Muscle of leg (tissue), 11 donors: ENCODE data around the gene CARMIL1. TPM values are rescaled to one million over a fixed set of nuclear protein-coding genes. Genes with fewer than 3 reads are reported as not detected.
"Not testable (repeated sequence)": the region's sequence is repeated elsewhere in the genome, so short reads cannot be mapped to it uniquely, and the experiment has no call there.

Source experiments
- DNase-seq: peaks from one replicate; pipeline ENCODE4 v3.0.0; 2013
- H3K27ac ChIP-seq: one replicate; pipeline ENCODE4 v1.5.1; 2013; ENCODE audit warnings: mild to moderate bottlenecking, low read length, control low read depth
- H3K27me3 ChIP-seq: one replicate; pipeline ENCODE4 v1.6.1; 2013; ENCODE audit warnings: low read length; ENCODE audit not compliant: control insufficient read depth, insufficient read depth
- H3K36me3 ChIP-seq: one replicate; pipeline ENCODE4 v1.6.1; 2013; ENCODE audit warnings: low read length; ENCODE audit not compliant: control insufficient read depth, insufficient read depth
- H3K4me1 ChIP-seq: one replicate; pipeline ENCODE4 v1.6.1; 2013; ENCODE audit warnings: low read length; ENCODE audit not compliant: control insufficient read depth, insufficient read depth
- H3K4me3 ChIP-seq: one replicate; pipeline ENCODE4 v1.5.1; 2013; ENCODE audit warnings: low read length, control low read depth
- H3K9me3 ChIP-seq: replicated peaks from 2 replicates; pipeline ENCODE4 v1.6.1; 2013; ENCODE audit warnings: low read depth, low read length; ENCODE audit not compliant: control insufficient read depth
- WGBS: methylation state at CpG from one replicate; pipeline ENCODE4 v1.1.5; 2013; ENCODE audit warnings: missing lambda C conversion rate; ENCODE audit not compliant: insufficient coverage; 5-methylcytosine and 5-hydroxymethylcytosine counted together
- polyA plus RNA-seq, 8 donors: library from polyadenylated mRNA; unstranded; fragments of 120-200 nt; gene quantifications; one replicate each; pipeline versions ENCODE4 v1.2.1 to v1.2.3, GENCODE V29; 2013; ENCODE audit warnings: inconsistent platforms in 1 of 8, low replicate concordance in 1 of 8; ENCODE audit not compliant: insufficient read length in 8 of 8, insufficient read depth in 1 of 8
- total RNA-seq: library from RNA; stranded (reverse); fragments of 120-200 nt; gene quantifications from one replicate; pipeline ENCODE4 v1.2.4, GENCODE V29; 2013

Gene CARMIL1
- total and polyA plus RNA-seq, 9 donors, result 3.1 to 6.4 (median 3.6) TPM

- no peaks in the 10 kb centered on the region for H3K27me3 ChIP-seq
- H3K36me3 ChIP-seq, result no peaks in the 10 kb centered on the region
- no CpG with 5 or more reads among the region's 4 CpGs for WGBS
- no peaks in the 10 kb centered on the region for H3K9me3 ChIP-seq
- no peak overlapping the region for H3K27ac ChIP-seq
- H3K4me3 ChIP-seq, result no peak overlapping the region
- no peak for DNase-seq
- H3K4me1 ChIP-seq, result no peaks in the 10 kb centered on the region
These were observed 306.1 kb downstream of the CARMIL1 start for GRCh38 chr6:25585225-25585624.

GRCh38 chr6:25586119-25586518 is 306.9 kb downstream of the CARMIL1 start:
- H3K9me3 ChIP-seq, result not testable (repeated sequence)
- WGBS, result 83% methylated on average over 1 of the region's 30 CpGs

GRCh38 chr6:25586927-25587326 is 307.8 kb downstream of the CARMIL1 start:
- no peaks in the 10 kb centered on the region for H3K36me3 ChIP-seq
- H3K27me3 ChIP-seq, result no peaks in the 10 kb centered on the region
- 93% methylated on average over 2 of the region's 3 CpGs for WGBS
- DNase-seq, result no peak
- H3K9me3 ChIP-seq, result no peaks in the 10 kb centered on the region
- no peak overlapping the region for H3K4me3 ChIP-seq
- H3K4me1 ChIP-seq, result no peaks in the 10 kb centered on the region
- no peak overlapping the region for H3K27ac ChIP-seq

More at GRCh38 chr6:25586119-25586518, 306.9 kb downstream of the CARMIL1 start:
- H3K4me1 ChIP-seq, DNase-seq, H3K4me3 ChIP-seq, H3K36me3 ChIP-seq, H3K27me3 ChIP-seq, H3K27ac ChIP-seq: not testable (repeated sequence)

- DNase-seq, result peak; percentile 23
- H3K27ac ChIP-seq, result no peak overlapping the region
- no peaks in the 10 kb centered on the region for H3K36me3 ChIP-seq
- WGBS, result 50% methylated on average over 1 of the region's 5 CpGs
- no peak overlapping the region for H3K4me3 ChIP-seq
- H3K4me1 ChIP-seq, result no peaks in the 10 kb centered on the region
- H3K9me3 ChIP-seq, result no peaks in the 10 kb centered on the region
- no peaks in the 10 kb centered on the region for H3K27me3 ChIP-seq
These were observed 311.8 kb downstream of the CARMIL1 start for GRCh38 chr6:25590986-25591385.

- no peaks in the 10 kb centered on the region for H3K4me1 ChIP-seq
- peaks cover 2% of the 10 kb centered on the region for H3K27me3 ChIP-seq
- no peak for DNase-seq
- H3K27ac ChIP-seq, result no peak overlapping the region
- H3K9me3 ChIP-seq, result no peaks in the 10 kb centered on the region
- WGBS, result no CpG with 5 or more reads among the region's 2 CpGs
- H3K36me3 ChIP-seq, result no peaks in the 10 kb centered on the region
- H3K4me3 ChIP-seq, result no peak overlapping the region
These were observed 318.0 kb downstream of the CARMIL1 start for GRCh38 chr6:25596928-25597818.

GRCh38 chr6:25599516-25600085 is 320.4 kb downstream of the CARMIL1 start:
- WGBS, result 89% methylated on average over 3 of the region's 4 CpGs

GRCh38 chr6:25601800-25602673 is 322.9 kb downstream of the CARMIL1 start:
- WGBS, result no CpG with 5 or more reads among the region's 4 CpGs
- H3K4me3 ChIP-seq, result no peak overlapping the region
- peaks cover 2% of the 10 kb centered on the region for H3K27me3 ChIP-seq

More at GRCh38 chr6:25599516-25600085, 320.4 kb downstream of the CARMIL1 start:
- no peak overlapping the region for H3K27ac ChIP-seq
- H3K27me3 ChIP-seq, result peaks cover 2% of the 10 kb centered on the region
- H3K4me1 ChIP-seq, result no peaks in the 10 kb centered on the region
- no peaks in the 10 kb centered on the region for H3K9me3 ChIP-seq
- no peak overlapping the region for H3K4me3 ChIP-seq
- no peaks in the 10 kb centered on the region for H3K36me3 ChIP-seq
- no peak for DNase-seq

GRCh38 chr6:25602674-25602982 is 323.5 kb downstream of the CARMIL1 start:
- Histone ChIP-seq H3K4me1 (no peaks in the 10 kb centered on the region), H3K27ac (no peak overlapping the region)
- WGBS, result no CpG with 5 or more reads among the region's 1 CpG

More at GRCh38 chr6:25601800-25602673, 322.9 kb downstream of the CARMIL1 start:
- Histone ChIP-seq H3K9me3 (no peaks in the 10 kb centered on the region), H3K4me1 (no peaks in the 10 kb centered on the region), H3K36me3 (no peaks in the 10 kb centered on the region), H3K27ac (no peak overlapping the region)
- DNase-seq, result peak; percentile 70

GRCh38 chr6:25603251-25603650 is 324.1 kb downstream of the CARMIL1 start:
- no peaks in the 10 kb centered on the region for H3K9me3 ChIP-seq
- H3K4me3 ChIP-seq, result no peak overlapping the region
- H3K27me3 ChIP-seq, result peaks cover 2% of the 10 kb centered on the region
- no peak for DNase-seq
- WGBS, result no CpG with 5 or more reads among the region's 1 CpG
- no peaks in the 10 kb centered on the region for H3K36me3 ChIP-seq
- no peak overlapping the region for H3K27ac ChIP-seq
- H3K4me1 ChIP-seq, result no peaks in the 10 kb centered on the region

More at GRCh38 chr6:25602674-25602982, 323.5 kb downstream of the CARMIL1 start:
- DNase-seq, result no peak
- Histone ChIP-seq H3K9me3 (no peaks in the 10 kb centered on the region), H3K36me3 (no peaks in the 10 kb centered on the region), H3K4me3 (no peak overlapping the region), H3K27me3 (peaks cover 2% of the 10 kb centered on the region)

GRCh38 chr6:25606151-25606550 is 327.0 kb downstream of the CARMIL1 start:
- Histone ChIP-seq H3K9me3 (no peaks in the 10 kb centered on the region), H3K4me3 (no peak overlapping the region), H3K27me3 (no peaks in the 10 kb centered on the region), H3K36me3 (no peaks in the 10 kb centered on the region), H3K4me1 (no peaks in the 10 kb centered on the region), H3K27ac (no peak overlapping the region)
- WGBS, result 98% methylated on average over 7 of the region's 11 CpGs
- no peak for DNase-seq
